CD4-positive, alpha-beta T cell treated with Interleukin-15 for 4 hours (primary cell): ENCODE data around the gene ADORA2B.
"Not testable (repeated sequence)": the region's sequence is repeated elsewhere in the genome, so short reads cannot be mapped to it uniquely, and the experiment has no call there.

Source experiments
- DNase-seq: peaks from one replicate; pipeline ENCODE4 v3.0.0-alpha.2; 2020; ENCODE audit warnings: low spot score

The ADORA2B gene

DNA sequence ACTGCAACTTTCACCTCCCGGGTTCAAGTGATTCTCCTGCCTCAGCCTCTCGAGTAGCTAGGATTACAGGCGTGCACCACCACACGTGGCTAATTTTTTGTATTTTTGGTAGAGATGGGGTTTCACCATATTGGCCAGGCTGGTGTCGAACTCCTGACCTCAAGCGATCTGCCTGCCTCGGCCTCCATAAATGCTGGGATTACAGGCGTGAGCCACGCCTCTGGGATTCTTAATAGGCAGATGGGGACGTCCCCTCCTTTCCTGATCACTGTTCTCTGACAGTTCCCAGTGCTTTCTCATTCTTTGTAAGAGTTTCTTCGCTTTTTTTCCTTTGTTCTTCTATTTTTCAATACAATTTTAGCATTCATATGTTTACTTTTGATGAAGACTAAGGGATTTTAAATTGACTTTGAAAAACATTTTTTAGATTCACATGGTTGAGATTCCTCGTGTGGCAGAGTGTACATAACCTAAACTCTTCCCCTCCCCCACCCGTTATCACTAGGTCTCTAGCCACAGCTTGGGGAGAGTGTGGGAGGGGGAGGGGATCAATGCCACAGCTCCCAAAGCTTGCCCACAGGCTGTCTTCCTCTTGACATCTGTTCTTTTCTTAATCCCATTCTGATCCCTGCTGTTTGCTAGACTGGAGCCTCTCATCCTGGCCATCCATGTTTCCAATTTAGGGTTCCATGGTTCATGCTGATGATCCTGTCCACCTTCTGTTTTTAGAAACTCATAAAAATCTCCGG, 11.0 kb downstream of the ADORA2B start:
- DNase-seq = no peak

DNA sequence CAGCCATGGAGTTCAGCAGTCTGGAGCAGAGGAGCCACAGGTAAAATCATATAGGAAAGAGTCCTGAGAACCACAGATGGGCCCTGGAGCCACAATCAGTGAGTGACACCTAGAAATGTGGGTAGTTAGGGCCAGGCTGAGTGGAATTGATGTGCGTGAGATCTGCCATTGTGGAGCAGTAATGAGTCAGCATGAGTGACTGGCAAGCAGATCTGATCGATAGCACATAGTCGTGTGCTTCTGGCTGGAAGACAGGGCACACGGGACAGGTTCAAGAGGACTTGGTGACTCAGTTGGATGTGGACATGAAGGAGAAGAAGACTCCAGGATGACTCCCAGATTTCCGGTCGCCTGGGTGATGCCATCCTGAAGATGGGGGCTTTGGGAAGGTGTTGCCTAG, 12.3 kb downstream of the ADORA2B start:
- DNase-seq = no peak

DNA sequence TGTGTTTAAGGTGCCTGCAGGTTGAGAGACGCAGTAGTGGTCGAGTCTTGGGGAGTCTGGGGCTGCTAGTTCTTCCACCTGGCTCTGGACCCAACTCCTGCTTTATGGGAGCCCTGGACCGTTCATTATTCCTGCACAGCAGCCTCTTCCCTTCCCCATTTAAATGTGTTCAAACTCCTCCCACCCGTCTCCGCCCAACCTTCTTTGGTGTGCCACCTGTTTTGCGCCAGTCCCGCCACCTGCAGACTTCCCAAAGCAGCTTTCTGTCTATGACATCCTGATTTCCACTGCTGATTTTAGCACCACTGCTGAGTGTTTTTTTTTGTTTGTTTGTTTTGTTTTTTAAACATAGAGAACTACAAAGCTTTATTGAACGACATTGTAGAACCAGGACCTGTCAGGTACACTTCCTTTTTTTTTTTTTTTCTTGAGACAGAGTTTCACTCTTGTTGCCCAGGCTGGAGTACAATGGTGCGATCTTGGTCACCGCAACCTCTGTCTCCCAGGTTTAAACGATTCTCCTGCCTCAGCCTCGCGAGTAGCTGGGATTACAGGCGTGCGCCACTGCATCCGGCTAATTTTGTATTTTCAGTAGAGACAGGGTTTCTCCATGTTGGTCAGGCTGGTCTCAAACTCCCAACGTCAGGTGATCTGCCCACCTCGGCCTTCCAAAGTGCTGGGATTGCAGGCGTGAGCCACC, 12.8 kb downstream of the ADORA2B start:
- DNase-seq = no peak

DNA sequence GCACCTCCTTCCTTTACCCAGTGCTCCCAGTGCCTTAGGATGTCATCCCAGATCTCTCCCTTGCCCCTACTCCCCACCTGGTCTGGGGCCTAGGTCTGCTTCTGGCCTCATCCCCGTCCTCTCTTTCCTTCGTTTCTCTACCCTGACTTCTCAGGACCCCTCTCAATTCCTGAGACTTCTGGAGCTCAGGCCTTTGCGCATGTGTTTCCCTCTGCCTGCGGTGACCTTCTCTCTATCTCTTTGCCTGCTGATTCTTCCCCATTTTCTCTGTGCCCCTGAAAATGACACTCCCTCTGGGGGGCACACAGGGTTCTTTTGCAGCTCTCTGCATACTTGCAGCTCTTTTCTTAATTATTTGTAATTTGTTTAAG, 13.5 kb downstream of the ADORA2B start:
- DNase-seq = no peak

DNA sequence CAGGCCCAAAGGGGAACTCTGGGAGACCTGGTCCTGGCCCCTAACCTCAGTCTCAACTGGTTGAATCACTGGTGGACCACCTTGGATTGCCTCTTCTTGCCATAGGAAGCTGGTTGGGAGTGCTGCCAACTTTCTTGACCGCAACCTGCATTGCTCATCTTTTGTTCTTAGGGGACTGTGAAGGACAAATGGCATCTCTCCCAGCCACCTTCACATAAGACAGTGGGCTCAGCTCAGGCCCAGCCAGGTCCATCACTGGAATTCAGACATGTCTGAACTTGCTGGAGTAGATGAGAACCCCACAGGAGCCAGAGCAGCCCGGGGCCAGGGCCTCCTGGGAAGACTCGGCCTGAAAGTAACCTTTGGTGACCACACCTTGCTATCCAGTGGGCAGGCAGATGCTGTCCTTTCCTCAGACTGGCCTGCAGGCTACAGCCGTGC, 18.8 kb downstream of the ADORA2B start:
- no peak for DNase-seq

DNA sequence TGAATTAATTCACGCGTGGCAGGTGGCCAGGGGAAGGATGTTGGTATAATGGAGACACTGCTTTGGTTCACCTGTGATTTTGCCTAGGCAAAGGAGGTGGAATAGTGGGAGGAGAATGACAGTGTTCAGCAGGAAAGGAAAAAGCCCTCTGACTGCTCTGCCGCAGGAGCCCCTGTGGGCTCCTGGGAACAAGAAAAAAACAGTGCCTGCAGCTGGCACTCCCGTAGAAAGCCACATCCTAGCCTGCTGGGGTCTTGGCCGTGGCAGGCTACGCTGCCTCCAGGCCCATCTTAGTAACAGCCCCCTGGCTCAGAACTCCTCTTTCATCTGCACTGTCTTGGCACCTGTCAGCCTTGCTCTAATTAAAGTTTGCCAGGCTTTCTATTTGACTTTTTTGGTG, 20.6 kb downstream of the ADORA2B start:
- no peak for DNase-seq

DNA sequence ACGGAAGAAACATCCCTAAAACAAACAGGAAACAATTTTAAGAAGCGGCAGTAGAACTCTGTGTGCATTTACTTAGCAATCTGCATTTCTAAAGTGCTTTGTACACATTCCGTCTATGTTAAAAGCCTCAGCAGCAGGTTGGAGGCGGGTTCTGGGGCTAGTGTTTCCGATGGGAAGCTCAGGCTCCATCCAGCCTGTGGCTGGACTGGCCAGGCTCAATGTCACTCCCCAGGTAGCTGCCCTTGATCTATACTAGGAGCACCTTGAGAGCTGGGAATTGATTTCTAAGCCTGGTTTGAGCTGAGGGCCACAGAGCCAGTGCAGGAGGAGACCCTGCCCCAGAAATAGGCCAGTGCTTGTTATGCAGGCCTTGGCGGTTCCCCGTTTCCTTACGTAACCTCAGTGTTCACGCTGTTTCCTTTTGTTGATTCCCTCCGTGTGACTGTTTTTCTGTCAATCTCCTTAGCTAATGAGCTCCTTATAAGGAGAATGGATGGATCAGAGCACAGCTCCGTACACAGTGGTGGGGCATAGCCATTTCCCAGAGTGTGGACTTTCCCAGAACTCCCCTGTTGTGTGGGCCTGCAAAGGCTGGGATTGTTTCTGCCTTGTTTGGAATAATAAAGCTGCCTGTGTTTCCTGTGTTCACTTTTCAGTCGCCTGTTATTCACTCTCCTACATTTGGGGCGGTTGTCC, 21.4 kb downstream of the ADORA2B start:
- DNase-seq = no peak

DNA sequence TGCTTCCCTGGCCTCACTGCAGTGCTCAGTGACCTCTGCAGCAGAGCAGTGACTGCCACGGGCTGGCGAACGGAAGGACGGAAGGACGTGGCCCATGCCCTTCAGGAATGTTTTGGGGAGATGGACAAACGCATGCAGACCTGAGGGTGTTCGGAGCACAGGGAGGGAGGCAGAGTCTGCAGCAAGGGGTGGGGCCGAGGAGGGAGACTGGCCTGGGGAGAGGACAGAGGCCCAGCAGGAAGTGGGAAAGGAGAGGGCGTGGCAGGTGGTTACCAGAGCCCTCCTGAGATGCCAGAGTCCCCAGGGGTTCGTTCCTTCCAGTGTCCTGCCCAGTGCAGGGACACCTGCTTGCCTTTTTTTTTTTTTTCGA, 21.9 kb downstream of the ADORA2B start:
- DNase-seq = no peak

DNA sequence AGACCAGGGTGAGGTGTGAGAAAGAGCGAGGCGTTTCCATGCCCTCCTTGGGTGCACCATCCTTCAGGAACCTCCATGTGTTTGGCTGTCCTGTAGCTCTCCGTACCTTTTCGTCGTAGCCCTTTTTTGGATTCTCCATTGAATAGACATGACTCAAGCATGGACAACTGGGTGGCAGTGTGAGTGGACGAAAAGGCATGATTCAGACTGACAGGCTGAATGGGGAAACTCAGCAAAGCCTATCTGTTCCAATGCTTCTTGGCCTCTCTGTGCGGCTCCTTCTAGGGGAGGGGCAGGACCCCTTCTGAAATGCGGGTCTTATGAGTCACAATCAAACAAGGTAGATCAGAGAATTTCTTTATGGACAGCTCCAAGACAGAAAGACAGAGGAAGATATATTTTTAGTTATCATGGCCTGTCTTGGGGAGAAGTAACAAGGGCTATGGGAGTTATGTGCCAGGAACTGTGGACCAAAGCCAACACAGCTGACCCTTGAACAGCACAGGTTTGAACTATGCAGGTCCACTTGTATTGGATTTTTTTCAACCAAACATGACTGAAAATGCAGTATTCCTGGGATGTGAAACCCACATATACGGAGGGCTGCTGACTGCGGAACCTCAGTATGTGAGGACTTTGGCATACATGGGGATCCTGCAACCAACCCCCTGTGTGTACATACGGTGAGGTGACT, 22.9 kb downstream of the ADORA2B start:
- no peak for DNase-seq

DNA sequence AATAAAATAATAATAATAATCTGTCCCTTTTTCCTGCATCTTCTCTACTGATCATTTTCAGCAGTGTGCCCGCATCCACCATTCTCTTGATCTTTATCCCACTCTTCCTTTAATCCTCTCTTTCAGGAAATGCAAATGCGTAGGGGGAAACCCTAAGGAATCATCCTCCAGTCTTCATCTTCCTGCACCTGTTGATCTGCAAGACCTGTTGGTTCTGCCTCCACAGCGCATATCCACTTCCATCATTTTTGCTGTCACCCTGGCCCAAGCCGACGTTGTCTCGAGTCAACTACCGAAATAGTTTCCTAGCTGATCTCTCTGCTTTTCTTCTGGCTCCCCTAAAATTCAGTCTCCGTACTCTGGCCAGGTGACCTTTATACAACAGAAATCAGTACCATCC, 24.5 kb downstream of the ADORA2B start:
- no peak for DNase-seq

DNA sequence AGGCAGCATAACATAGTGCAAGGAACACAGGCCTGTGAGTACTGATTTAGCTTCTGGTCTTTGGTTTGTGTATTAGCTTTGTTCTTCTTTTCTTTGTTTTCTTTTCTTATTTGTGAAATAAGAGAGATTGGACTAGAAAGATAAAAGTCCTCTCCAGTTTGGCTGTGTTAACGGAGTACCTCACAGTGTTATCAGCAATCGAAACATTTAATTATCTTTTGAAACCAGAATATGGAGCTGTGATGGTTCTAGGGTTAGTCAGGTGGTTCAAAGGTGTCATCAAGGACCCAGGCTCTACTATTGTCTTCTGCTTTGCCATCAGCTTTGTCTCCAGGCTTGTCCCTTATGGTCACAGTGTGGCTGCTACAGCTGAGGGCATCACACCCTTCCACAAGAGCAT, 25.6 kb downstream of the ADORA2B start:
- DNase-seq = no peak

DNA sequence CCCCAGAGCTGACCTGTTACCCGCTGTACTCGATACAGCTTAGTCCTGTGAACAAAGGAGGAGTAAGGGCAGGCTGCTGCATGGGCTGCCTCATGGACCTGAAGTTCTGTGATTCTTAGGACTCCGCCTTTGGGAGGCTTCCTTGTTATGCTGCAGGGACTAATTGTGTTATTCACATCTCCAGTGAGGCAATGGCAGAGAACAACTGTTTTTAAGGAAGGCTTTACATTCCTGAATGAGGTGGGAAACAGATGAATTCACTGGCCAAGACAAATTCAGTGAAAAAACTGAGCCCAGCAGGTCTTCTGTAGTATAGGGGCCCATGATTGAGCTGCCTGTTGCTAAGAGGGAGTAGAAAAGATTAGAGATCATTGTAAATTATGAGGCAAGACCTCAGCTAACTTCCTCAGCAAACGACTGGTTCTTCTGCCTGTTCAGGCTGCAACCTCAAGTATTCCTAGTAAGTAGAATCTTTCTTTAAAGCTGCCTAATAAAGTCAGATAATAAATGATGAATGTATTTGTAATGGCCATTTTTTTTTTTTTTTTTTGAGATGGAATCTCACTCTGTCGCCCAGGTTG, 26.3 kb downstream of the ADORA2B start:
- no peak for DNase-seq

DNA sequence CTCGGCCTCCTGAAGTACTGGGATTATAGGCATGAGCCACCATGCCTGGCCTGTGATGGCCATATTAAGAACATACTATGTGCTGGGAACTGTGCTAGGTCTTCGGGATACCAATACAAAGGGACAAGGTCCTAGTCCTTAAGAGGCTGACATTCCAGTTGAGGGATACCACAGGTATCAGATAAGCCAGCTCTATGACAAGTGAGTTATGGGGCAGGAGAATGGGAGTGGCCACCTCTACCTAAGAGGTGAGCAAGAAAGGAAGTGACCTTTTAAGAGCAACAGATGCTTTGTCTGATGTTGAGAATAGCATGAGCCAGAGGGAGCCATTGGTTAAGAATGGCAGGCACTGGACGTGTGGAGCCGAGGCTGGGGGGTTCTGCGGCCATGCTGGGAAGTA, 27.0 kb downstream of the ADORA2B start:
- DNase-seq = no peak

DNA sequence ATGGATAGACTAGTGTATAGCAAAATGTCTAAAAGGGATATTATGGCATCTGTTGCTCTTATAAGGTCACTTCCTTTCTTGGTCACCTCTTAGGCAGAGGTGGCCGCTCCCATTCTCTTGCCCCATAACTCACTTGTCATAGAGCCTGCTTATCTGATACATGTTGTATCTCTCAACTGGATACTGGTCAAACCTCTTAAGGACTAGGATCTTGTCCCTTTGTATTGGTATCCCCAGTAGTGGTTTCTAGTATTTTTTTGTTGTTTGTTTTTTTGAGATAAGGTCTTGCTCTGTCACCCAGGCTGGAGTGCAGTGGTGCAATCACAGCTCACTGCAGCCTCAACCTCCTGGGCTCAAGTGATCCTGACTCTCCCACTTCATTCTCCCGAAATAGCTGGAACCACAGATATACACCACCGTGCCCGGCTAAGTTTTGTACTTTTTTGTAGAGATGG, 27.6 kb downstream of the ADORA2B start:
- no peak for DNase-seq

DNA sequence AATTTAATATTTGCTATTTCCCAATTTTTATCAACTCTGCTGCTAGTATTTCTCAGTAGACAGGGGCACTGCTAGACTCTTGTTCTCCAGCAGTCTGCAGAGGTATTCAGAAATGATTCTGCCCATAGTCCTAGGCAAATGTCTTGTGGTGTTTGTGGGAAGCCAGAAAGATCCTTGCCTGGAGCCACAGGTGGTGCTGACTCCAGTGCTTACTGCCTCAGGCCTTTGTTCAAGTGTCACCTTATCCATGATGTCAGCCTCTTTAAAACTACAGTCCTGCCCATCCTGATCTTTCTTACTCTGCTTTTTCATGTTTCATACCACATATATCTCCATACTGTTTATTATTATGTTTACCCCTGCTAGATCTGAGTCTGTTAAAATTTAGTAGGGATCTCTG, 28.1 kb downstream of the ADORA2B start:
- DNase-seq = no peak

DNA sequence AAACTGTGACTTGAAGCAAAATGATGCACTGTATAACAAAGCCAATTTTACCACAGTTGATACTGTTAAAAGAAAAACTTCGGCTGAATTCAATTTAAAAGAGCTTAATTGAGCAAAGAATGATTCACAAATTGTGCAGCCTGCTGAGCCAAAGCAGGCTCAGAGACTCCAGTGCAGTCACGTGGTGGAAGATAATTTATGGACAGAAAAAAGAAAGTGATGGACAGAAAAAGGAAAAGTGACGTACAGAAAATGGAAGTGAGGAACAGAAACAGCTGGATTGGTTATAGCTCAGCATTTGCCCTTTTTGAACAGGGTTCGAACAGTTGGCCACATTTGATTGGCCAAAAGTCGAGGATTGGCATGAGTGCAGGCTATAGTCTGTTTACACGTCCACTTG, 28.9 kb downstream of the ADORA2B start:
- no peak for DNase-seq

DNA sequence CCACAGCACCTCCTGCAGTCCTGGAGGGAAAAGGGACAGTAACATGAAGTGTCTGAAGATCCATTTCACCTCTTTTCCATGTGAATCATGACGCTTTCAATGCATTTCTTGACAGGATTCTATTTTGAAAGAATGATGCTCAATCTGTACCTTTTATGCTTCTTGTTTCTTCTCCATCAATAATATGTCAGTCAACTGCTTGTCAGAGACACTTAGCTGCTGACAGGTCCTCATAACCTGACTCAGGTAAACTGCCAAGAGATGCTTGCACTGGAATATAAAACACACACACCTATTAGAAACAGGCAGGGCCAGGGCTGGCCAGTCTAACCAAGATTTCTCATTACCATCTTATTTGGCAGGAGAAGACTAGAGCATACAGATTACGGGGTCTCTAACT, 33.0 kb downstream of the ADORA2B start:
- DNase-seq = no peak

DNA sequence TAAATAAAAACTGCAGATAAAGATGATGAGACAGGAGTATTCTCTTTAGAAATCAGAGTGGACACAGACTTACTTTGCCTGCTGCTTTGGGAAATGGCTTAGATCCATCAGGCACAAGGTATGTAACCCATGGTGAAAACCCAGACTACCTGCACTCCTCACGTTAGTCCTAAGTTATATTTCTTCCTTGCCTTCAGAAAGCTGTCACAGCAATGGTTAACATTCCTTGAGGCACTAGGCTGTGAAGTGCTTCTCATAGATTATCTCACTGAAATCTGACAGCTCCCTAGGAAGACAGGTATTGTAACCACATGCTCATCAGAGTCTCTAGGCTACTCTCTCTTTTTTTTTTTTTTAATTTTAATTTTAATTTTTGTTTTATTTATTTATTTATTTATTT, 33.7 kb downstream of the ADORA2B start:
- no peak for DNase-seq

DNA sequence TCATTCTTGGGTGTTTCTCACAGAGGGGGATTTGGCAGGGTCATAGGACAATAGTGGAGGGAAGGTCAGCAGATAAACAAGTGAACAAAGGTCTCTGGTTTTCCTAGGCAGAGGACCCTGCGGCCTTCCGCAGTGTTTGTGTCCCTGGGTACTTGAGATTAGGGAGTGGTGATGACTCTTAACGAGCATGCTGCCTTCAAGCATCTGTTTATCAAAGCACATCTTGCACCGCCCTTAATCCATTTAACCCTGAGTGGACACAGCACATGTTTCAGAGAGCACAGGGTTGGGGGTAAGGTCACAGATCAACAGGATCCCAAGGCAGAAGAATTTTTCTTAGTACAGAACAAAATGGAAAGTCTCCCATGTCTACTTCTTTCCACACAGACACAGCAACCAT, 34.1 kb downstream of the ADORA2B start:
- not testable (repeated sequence) for DNase-seq

DNA sequence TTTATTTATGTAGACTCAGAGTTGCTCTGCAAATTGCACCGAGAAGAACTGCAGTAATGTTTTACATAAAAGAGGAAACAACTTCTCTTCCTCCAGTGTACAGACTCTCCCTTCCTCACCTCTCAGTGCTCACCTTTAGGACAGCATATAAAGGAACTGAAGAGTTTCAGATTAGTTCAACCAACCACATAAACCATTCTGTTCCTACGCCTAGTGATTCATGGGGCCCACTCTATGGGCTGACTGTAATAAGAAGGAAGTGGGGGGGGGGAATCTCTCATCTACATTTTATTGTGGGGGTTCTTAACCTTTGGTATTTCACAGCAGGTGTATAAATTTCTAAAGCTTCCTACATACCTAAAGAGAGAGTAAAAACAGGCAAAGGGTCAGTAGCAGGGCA, 36.3 kb downstream of the ADORA2B start:
- no peak for DNase-seq

DNA sequence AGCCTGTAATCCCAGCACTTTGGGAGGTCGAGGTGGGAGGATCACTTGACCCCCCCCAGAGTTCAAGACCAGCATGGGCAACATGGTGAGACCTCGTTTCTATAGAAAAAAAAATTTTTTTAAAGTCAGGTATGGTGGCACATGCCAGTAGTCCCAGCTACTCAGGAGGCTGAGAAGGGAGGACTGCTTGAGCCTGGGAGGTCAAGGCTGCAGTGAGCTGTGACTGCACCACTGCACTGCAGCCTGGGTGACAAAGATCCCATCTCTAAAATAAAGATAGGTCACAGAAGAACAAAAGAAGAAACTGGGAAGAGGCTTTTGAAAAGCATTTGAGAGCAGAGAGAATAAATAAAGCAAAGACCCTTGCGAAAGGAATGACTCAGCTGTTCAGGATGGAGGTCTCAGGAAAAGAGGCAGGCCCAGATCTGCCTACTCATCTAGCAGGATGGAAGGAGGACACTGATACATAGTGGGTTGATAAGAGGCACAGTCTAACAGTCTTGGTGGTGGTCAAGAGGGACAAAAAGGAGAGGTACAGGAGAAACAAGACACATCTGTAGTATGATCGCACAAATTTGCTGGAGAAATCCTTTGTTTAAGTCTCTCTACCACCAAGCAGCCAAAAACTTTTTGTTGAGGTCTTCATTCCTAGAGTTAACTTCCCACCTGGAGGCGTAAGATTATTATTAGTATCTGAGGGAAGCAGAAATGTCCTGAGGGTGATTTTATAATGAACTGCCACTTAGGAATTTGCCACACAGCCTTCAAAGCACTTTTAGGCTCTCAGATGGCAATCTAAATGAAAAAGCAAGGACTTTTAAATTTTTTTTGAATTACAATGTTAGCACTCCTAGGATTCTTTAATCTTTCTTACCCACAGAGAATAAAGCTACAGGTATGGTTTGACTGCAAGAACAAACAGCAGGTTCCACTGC, 37.0 kb downstream of the ADORA2B start:
- no peak for DNase-seq
